SK-N-SH (cell line): Measurements from ENCODE around the gene AOC1. TPM values are rescaled to one million over a fixed set of nuclear protein-coding genes. Genes with fewer than 3 reads are reported as not detected.
A peak's percentile ranks its signal among the peaks of the same experiment; 100 is the strongest.

Experiments
- CTCF ChIA-PET: fragments of 300-600, 350-600 bp; formaldehyde crosslinking; extraction: SDS; loops from one replicate; lab custom pipeline; 2021; lab: Yijun Ruan, JAX
- POLR2A ChIA-PET: fragments of 350-600 bp; sonication (Branson Sonifier 250); formaldehyde crosslinking; extraction: SDS; loops from one replicate; lab custom pipeline; 2020; ENCODE audit warnings: antibody characterized with exemption, inconsistent platforms; lab: Yijun Ruan, JAX
- DNase-seq: peaks from one replicate; pipeline ENCODE4 v3.0.0; 2012
- H2AFZ ChIP-seq: fragments of 200-600 bp; sonication (generic); 2 replicates; pipeline ENCODE4 v1.8.1; 2016; ENCODE audit warnings: antibody characterized with exemption, mild to moderate bottlenecking, low read depth
- H3F3A ChIP-seq: fragments of 200-600 bp; sonication (generic); replicated peaks from 2 replicates; pipeline ENCODE3; 2016; ENCODE audit warnings: antibody characterized with exemption, mild to moderate bottlenecking; ENCODE audit not compliant: insufficient read depth
- H3K27ac ChIP-seq, 2 experiments: fragments of 200-500 bp in 1 of 2; fragments of 200-600 bp in 1 of 2; sonication (Bioruptor generic) in 1 of 2; sonication (generic), shearing (Covaris generic) in 1 of 2; 2 replicates each; pipeline versions ENCODE4 v1.5.1 to v1.6.1; 2014 to 2016; ENCODE audit warnings: low read depth in 2 of 2, inconsistent platforms in 1 of 2, low read length in 1 of 2, mild to moderate bottlenecking in 1 of 2, mixed read lengths in 1 of 2
- H3K27me3 ChIP-seq: fragments of 200-600 bp; sonication (generic), shearing (Covaris generic); 2 replicates; pipeline ENCODE4 v1.6.1; 2016; ENCODE audit warnings: mixed run types; ENCODE audit not compliant: insufficient read depth
- H3K36me3 ChIP-seq, 2 experiments: fragments of 200-500 bp in 1 of 2; fragments of 200-600 bp in 1 of 2; sonication (Bioruptor generic) in 1 of 2; sonication (generic) in 1 of 2; replicated peaks in 1 of 2; 2 replicates each; pipeline versions ENCODE3 to v1.5.1; 2014 to 2016; ENCODE audit warnings: low read length in 1 of 2, mild to moderate bottlenecking in 1 of 2; ENCODE audit not compliant: insufficient read depth in 2 of 2, control insufficient read depth in 1 of 2
- H3K4me1 ChIP-seq, 2 experiments: fragments of 200-500 bp in 1 of 2; fragments of 200-600 bp in 1 of 2; sonication (Bioruptor generic) in 1 of 2; sonication (generic), shearing (Covaris generic) in 1 of 2; 2 replicates each; pipeline versions ENCODE4 v1.5.1 to v1.6.1; 2014 to 2016; ENCODE audit warnings: low read depth in 1 of 2, low read length in 1 of 2, mixed run types in 1 of 2; ENCODE audit not compliant: insufficient read depth in 2 of 2, control insufficient read depth in 1 of 2
- H3K4me2 ChIP-seq: fragments of 200-600 bp; sonication (generic), shearing (Covaris generic); 2 replicates; pipeline ENCODE4 v1.6.1; 2017; ENCODE audit warnings: mixed run types
- H3K4me3 ChIP-seq, 2 experiments: fragments of 200-500 bp in 1 of 2; fragments of 200-600 bp in 1 of 2; sonication (Bioruptor generic) in 1 of 2; sonication (generic), shearing (Covaris generic) in 1 of 2; 2 replicates each; pipeline versions ENCODE4 v1.5.1 to v1.8.1; 2014 to 2016; ENCODE audit warnings: low read depth in 2 of 2, inconsistent platforms in 1 of 2, low read length in 1 of 2, mild to moderate bottlenecking in 1 of 2, mixed read lengths in 1 of 2, moderate library complexity in 1 of 2
- H3K79me2 ChIP-seq: fragments of 200-600 bp; sonication (generic); 2 replicates; pipeline ENCODE4 v1.8.1; 2017; ENCODE audit warnings: mild to moderate bottlenecking; ENCODE audit not compliant: insufficient read depth
- H3K9ac ChIP-seq: fragments of 200-600 bp; sonication (generic); 2 replicates; pipeline ENCODE4 v1.6.1; 2017; ENCODE audit warnings: mixed run types
- H3K9me2 ChIP-seq: fragments of 200-600 bp; sonication (generic); 2 replicates; pipeline ENCODE4 v1.6.1; 2017; ENCODE audit warnings: mixed run types
- H3K9me3 ChIP-seq: fragments of 200-600 bp; sonication (generic); 2 replicates; pipeline ENCODE4 v1.6.1; 2017; ENCODE audit warnings: mixed run types, mild to moderate bottlenecking, moderate library complexity
- H4K20me1 ChIP-seq: fragments of 200-600 bp; sonication (generic); 2 replicates; pipeline ENCODE4 v1.6.1; 2017; ENCODE audit warnings: mild to moderate bottlenecking, mixed run types; ENCODE audit not compliant: insufficient read depth
- FOXJ3 ChIP-seq: sonication (generic); formaldehyde crosslinking; IDR thresholded peaks from 2 replicates; pipeline ENCODE4 v1.5.1; 2020; ENCODE audit warnings: mild to moderate bottlenecking, missing genetic modification reagents
- GABPA ChIP-seq: IDR thresholded peaks from 2 replicates; pipeline ENCODE4 v1.4.0; 2012; ENCODE audit warnings: low read depth, mild to moderate bottlenecking
- NRF1 ChIP-seq: IDR thresholded peaks from 2 replicates; pipeline ENCODE4 v1.6.1; 2012; ENCODE audit warnings: low read depth, mild to moderate bottlenecking, low read length
- PBX3 ChIP-seq: IDR thresholded peaks from 2 replicates; pipeline ENCODE4; 2012
- RFX5 ChIP-seq: IDR thresholded peaks from 2 replicates; pipeline ENCODE4 v1.6.1; 2012; ENCODE audit warnings: mild to moderate bottlenecking, improper control_type of control experiment, low read length
- RXRA ChIP-seq: IDR thresholded peaks from 2 replicates; pipeline ENCODE4 v1.4.0; 2012; ENCODE audit warnings: low read depth, mild to moderate bottlenecking, borderline replicate concordance
- SIN3A ChIP-seq: IDR thresholded peaks from 2 replicates; pipeline ENCODE4 v1.6.1; 2012; ENCODE audit warnings: low read depth, mild to moderate bottlenecking, low read length, moderate library complexity, borderline replicate concordance
- SMC3 ChIP-seq: IDR thresholded peaks from 2 replicates; pipeline ENCODE4 v1.6.1; 2012; ENCODE audit warnings: low read depth, low read length, improper control_type of control experiment
- WGBS: methylation state at CpG from one replicate; pipeline ENCODE4 v1.1.6; 2017; ENCODE audit warnings: low lambda C conversion rate; 5-methylcytosine and 5-hydroxymethylcytosine counted together
- polyA plus RNA-seq, 3 experiments: library from polyadenylated mRNA; depleted of rRNA; stranded (reverse); fragments of >200 nt; gene quantifications; 2 replicates each; pipeline ENCODE4 v1.2.3, GENCODE V29; 2012

The AOC1 gene
- polyA plus RNA-seq, 1 of the 3 experiments (the other 2 are of a cell fraction): not detected

- no peak for TF ChIP-seq GABPA
- TF ChIP-seq SIN3A: no peak
Observed at GRCh38 chr7:150823484-150824126, 28.7 kb upstream of the AOC1 start (continued).

GRCh38 chr7:150824379-150825177, 27.7 kb upstream of the AOC1 start:
- Histone ChIP-seq H2AFZ (no peak overlapping the region), H3K9ac (no peak overlapping the region), H3F3A (no peaks in the 10 kb centered on the region), H3K4me2 (no peak overlapping the region), H3K27me3 (no peaks in the 10 kb centered on the region), H3K36me3 (no peaks in the 10 kb centered on the region), H3K27ac (no peak overlapping the region), H4K20me1 (no peaks in the 10 kb centered on the region), H3K79me2 (no peaks in the 10 kb centered on the region), H3K4me1 (peaks cover 0 to 14% of the 10 kb centered on the region in 2 experiments; a peak in 2 of 4 replicates), H3K9me2 (no peaks in the 10 kb centered on the region), H3K9me3 (no peaks in the 10 kb centered on the region), H3K4me3 (no peak overlapping the region)
- CTCF ChIA-PET: interaction anchor here (0.6 to 2.0 kb wide), 4 partner anchors 43 to 52 kb away, joined by 3 to 5 read pairs (median 3); no protein-coding TSS in a partner anchor
- 67% methylated on average over 19 of the region's 20 CpGs for WGBS
- POLR2A ChIA-PET: no interaction called here
- DNase-seq: no peak
- TF ChIP-seq RXRA: no peak
- peak; percentile 47; the same call in 1 of the 2 replicates for TF ChIP-seq PBX3

- Histone ChIP-seq H3K4me2 (no peak overlapping the region), H3K27me3 (no peaks in the 10 kb centered on the region), H3F3A (no peaks in the 10 kb centered on the region), H2AFZ (no peak overlapping the region), H3K9me2 (no peaks in the 10 kb centered on the region), H3K27ac (no peak overlapping the region), H3K79me2 (no peaks in the 10 kb centered on the region), H3K4me3 (no peak overlapping the region), H4K20me1 (no peaks in the 10 kb centered on the region), H3K4me1 (peaks cover 0 to 2% of the 10 kb centered on the region in 2 experiments; a peak in 1 of 4 replicates), H3K9me3 (no peaks in the 10 kb centered on the region), H3K36me3 (no peaks in the 10 kb centered on the region), H3K9ac (no peak overlapping the region)
- POLR2A ChIA-PET: no interaction called here
- DNase-seq: no peak
- WGBS: 24% methylated on average over 6 of the region's 6 CpGs
- CTCF ChIA-PET: interaction anchor here (0.6 to 2.0 kb wide), 7 partner anchors 9 to 72 kb away, joined by 3 to 6 read pairs (median 3); no protein-coding TSS in a partner anchor
- no peak for TF ChIP-seq SMC3
- no peak for TF ChIP-seq FOXJ3 (CRISPR knock-in tag)
- no peak for TF ChIP-seq GABPA
- TF ChIP-seq RFX5: no peak
- no peak for TF ChIP-seq NRF1
Observed at GRCh38 chr7:150826061-150826849, 26.1 kb upstream of the AOC1 start.
